Activated naive CD4-positive, alpha-beta T cell treated with anti-CD3 and anti-CD28 coated beads, Interleukin-2, amount 50 U/mL, for 24 hours (primary cell): ENCODE data around the gene TENT5C.

ENCODE experiments used
- H3K27ac Mint-ChIP-seq: one replicate; pipeline ENCODE4 v1.8.0; 2021; ENCODE audit warnings: mild to moderate bottlenecking, mixed read lengths
- H3K27me3 Mint-ChIP-seq: one replicate; pipeline ENCODE4 v1.8.0; 2021; ENCODE audit warnings: mixed read lengths
- H3K36me3 Mint-ChIP-seq: one replicate; pipeline ENCODE4 v1.8.0; 2021; ENCODE audit warnings: mixed read lengths
- H3K4me1 Mint-ChIP-seq: one replicate; pipeline ENCODE4 v1.8.0; 2021; ENCODE audit warnings: mixed read lengths
- H3K4me3 Mint-ChIP-seq: one replicate; pipeline ENCODE4 v1.8.0; 2021; ENCODE audit warnings: mild to moderate bottlenecking, mixed read lengths
- H3K9me3 Mint-ChIP-seq: one replicate; pipeline ENCODE4 v1.8.0; 2021; ENCODE audit warnings: mixed read lengths

The TENT5C gene

DNA sequence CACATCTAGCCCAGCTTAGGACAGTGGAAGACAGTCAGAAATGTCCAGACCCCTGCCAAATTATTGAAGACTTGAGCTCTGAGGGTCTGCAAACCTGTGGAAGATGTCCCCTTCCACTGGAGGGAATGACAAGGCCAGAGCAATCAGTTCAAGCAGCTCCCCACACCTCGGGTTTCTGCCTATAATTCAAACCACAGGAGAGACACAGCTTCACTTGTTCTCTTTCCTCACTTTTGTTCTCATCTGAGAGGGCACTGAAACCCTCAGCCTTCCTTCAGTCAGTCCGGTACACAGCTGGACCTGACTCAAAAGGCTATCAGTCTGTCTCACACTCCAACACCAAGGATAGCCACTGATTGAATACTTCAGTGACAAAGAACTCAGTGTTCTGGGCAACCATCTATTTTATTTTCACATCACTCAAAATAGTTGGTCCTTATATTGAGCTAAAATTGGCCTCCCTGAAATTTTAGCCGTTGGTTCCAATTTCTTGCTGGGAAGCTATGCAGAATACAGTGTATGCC lies 70.1 kb downstream of the TENT5C start:
- Mint-ChIP-seq H3K9me3 (no peaks in the 10 kb centered on the region), H3K4me3 (no peak overlapping the region), H3K27ac (no peak overlapping the region), H3K4me1 (peaks cover 5% of the 10 kb centered on the region), H3K36me3 (no peaks in the 10 kb centered on the region), H3K27me3 (peaks cover 3% of the 10 kb centered on the region)

DNA sequence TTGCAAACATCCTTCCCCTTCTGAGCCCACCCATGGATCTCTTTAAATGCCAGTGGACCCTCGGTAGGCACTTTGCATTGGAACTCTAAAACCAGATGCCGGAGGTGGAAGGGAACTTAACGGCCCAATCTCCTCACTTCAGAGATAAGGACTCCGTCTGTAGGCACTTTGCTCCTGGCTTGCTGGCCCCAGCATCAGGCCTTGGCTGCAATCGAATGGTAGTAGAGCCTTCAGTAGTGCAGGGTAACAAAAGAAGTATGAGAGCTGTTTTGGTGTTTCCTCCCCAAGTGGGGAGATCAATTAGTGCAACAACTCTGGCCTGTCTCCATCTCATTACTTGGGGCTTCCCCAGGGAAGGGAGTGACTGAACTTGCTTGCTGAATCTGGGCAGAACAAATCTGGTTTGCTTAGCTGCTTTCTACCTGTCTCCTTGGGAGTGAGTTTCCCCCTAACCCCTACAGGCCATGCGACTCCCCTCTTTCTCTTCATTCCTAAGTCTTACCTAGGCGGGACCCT lies 70.8 kb downstream of the TENT5C start:
- peaks cover 5% of the 10 kb centered on the region for H3K4me1 Mint-ChIP-seq
- H3K9me3 Mint-ChIP-seq, result no peaks in the 10 kb centered on the region
- H3K27ac Mint-ChIP-seq, result no peak overlapping the region
- peaks cover 3% of the 10 kb centered on the region for H3K27me3 Mint-ChIP-seq
- no peak overlapping the region for H3K4me3 Mint-ChIP-seq
- H3K36me3 Mint-ChIP-seq, result no peaks in the 10 kb centered on the region
